Thoracic aorta (tissue), 2 donors: ENCODE data around the gene C22orf39. TPM values are rescaled to one million over a fixed set of nuclear protein-coding genes. Genes with fewer than 3 reads are reported as not detected.

ENCODE experiments used
- ATAC-seq: fragments of 150-250 bp; one replicate; pipeline ENCODE4 v1.8.0; 2017; ENCODE audit warnings: low read depth; ENCODE audit not compliant: insufficient number of reproducible peaks, low FRiP score
- DNase-seq: peaks from one replicate; pipeline ENCODE4 v3.0.0-alpha.2; 2020; ENCODE audit warnings: low spot score
- H3K27ac ChIP-seq, 2 donors: fragments of 200-600 bp; sonication (generic); 1 replicate in 1 of 2; 2 replicates in 1 of 2; pipeline ENCODE4 v1.5.1; 2016; ENCODE audit warnings: mild to moderate bottlenecking in 2 of 2, moderate library complexity in 2 of 2
- H3K27me3 ChIP-seq: fragments of 200-600 bp; sonication (generic); replicated peaks from 2 replicates; pipeline ENCODE4 v1.6.0; 2016; ENCODE audit warnings: mild to moderate bottlenecking; ENCODE audit not compliant: insufficient read depth
- H3K36me3 ChIP-seq: fragments of 200-600 bp; sonication (generic); one replicate; pipeline ENCODE4 v1.5.1; 2016
- H3K4me1 ChIP-seq, 2 donors: fragments of 200-600 bp; sonication (generic); 1 replicate in 1 of 2; 2 replicates in 1 of 2; pipeline versions ENCODE4 v1.5.1 to v1.6.0; 2016; ENCODE audit warnings: low read depth in 2 of 2, mild to moderate bottlenecking in 1 of 2; ENCODE audit not compliant: control insufficient read depth in 1 of 2
- H3K4me3 ChIP-seq: fragments of 200-600 bp; sonication (generic); 2 replicates; pipeline ENCODE4 v1.5.1; 2016; ENCODE audit warnings: mild to moderate bottlenecking
- H3K9me3 ChIP-seq: fragments of 200-600 bp; sonication (generic); 2 replicates; pipeline ENCODE4 v1.5.1; 2016
- CTCF ChIP-seq: fragments of 200-600 bp; sonication (generic); IDR thresholded peaks from one replicate; pipeline ENCODE4 v1.5.1; 2019; ENCODE audit warnings: antibody characterized with exemption
- total RNA-seq, 2 donors: library from RNA; depleted of rRNA; stranded (reverse); fragments of >200 nt; gene quantifications; one replicate each; pipeline versions ENCODE4 v1.1.0 to v1.2.3, GENCODE V29; 2016

Gene C22orf39
- total RNA-seq, 2 donors from 2014 or later = 59.8 to 67.7 TPM

GRCh38 chr22:19424186-19424500 is 23.4 kb downstream of the C22orf39 start:
- TF ChIP-seq CTCF = no peak
- DNase-seq = no peak
- Histone ChIP-seq H3K4me3 (no peak overlapping the region), H3K9me3 (no peaks in the 10 kb centered on the region), H3K4me1 (peaks cover 4 to 7% of the 10 kb centered on the region in 2 donors), H3K27ac (no peak overlapping the region), H3K27me3 (no peaks in the 10 kb centered on the region), H3K36me3 (no peaks in the 10 kb centered on the region)
- no peak for ATAC-seq

GRCh38 chr22:19422440-19423301 is 24.8 kb downstream of the C22orf39 start:
- Histone ChIP-seq H3K27me3 (no peaks in the 10 kb centered on the region), H3K4me3 (no peak overlapping the region), H3K27ac (no peak overlapping the region), H3K4me1 (peaks cover 0 to 4% of the 10 kb centered on the region in 2 donors), H3K36me3 (no peaks in the 10 kb centered on the region), H3K9me3 (no peaks in the 10 kb centered on the region)
- TF ChIP-seq CTCF = no peak
- ATAC-seq (no peak), DNase-seq (no peak)

GRCh38 chr22:19420321-19420720 is 27.2 kb downstream of the C22orf39 start:
- no peak overlapping the region for H3K4me3 ChIP-seq
- H3K36me3 ChIP-seq = no peaks in the 10 kb centered on the region
- no peak for DNase-seq
- H3K9me3 ChIP-seq = no peaks in the 10 kb centered on the region
- peaks cover 0 to 4% of the 10 kb centered on the region in 2 donors for H3K4me1 ChIP-seq
- H3K27me3 ChIP-seq = no peaks in the 10 kb centered on the region
- no peak for ATAC-seq
- no peak overlapping the region for H3K27ac ChIP-seq
- TF ChIP-seq CTCF = no peak

- H3K9me3 ChIP-seq = no peaks in the 10 kb centered on the region
- no peak overlapping the region for H3K27ac ChIP-seq
- H3K4me1 ChIP-seq = peaks cover 0 to 4% of the 10 kb centered on the region in 2 donors
- ATAC-seq (no peak), DNase-seq (no peak)
- no peak for TF ChIP-seq CTCF
- no peak overlapping the region for H3K4me3 ChIP-seq
- no peaks in the 10 kb centered on the region for H3K36me3 ChIP-seq
- H3K27me3 ChIP-seq = no peaks in the 10 kb centered on the region
Measured at GRCh38 chr22:19419464-19420178, 27.9 kb downstream of the C22orf39 start.

DNA sequence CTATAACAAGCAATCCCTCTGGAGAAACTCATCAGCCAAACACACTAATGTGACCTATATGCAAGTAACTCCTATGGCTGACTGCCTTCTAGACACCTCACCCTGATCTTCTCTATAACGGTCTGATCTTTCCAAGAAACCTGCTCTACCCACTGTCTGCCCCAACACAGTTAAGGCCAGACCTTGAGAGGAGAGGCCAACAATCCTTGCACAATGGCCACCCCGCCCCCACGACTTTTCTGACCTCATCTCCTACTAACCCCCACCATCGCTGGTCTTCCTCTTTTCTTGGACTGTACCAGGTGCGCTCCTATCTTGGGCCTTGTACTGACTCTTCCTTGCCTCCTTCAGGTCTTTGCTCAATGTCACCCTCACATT is 28.4 kb downstream of the C22orf39 start:
- TF ChIP-seq CTCF = no peak
- ATAC-seq (no peak), DNase-seq (no peak)
- no peaks in the 10 kb centered on the region for H3K9me3 ChIP-seq
- H3K36me3 ChIP-seq = no peaks in the 10 kb centered on the region
- no peaks in the 10 kb centered on the region for H3K27me3 ChIP-seq
- H3K4me1 ChIP-seq = peaks cover 0 to under 1% of the 10 kb centered on the region in 2 donors
- H3K4me3 ChIP-seq = no peak overlapping the region
- H3K27ac ChIP-seq = no peak overlapping the region
